ENCODE data around the gene BAIAP2L1. TPM values are rescaled to one million over a fixed set of nuclear protein-coding genes. Genes with fewer than 3 reads are reported as not detected.

Gene BAIAP2L1
- total and polyA plus RNA-seq, 9 of the 15 experiments (the other 6 are each of a cell fraction or from before 2014, with no cell fraction given), result 4.2 to 29.8 (median 15.5) TPM

GRCh38 chr7:98360221-98361130 is 40.4 kb downstream of the BAIAP2L1 start (continued):
- TF ChIP-seq ZBTB5 (IDR thresholded peaks at IDR 0.05) (no peak), HMGXB4 (CRISPR knock-in tag; IDR thresholded peaks at IDR 0.05) (no peak), HNRNPH1 (optimal IDR thresholded peaks at IDR 0.05; ENCODE audit: low read depth, low read length) (no peak), HNRNPL (IDR thresholded peaks at IDR 0.05; ENCODE audit: low read depth, low read length) (no peak), BDP1 (IDR thresholded peaks at IDR 0.05; ENCODE audit: insufficient read depth, insufficient read length) (no peak), XRCC5 (IDR thresholded peaks at IDR 0.05; ENCODE audit: low read depth, low read length) (no peak), CC2D1A (IDR thresholded peaks at IDR 0.05) (peak; percentile 82; the same call in 1 of the 2 replicates), EHMT2 (IDR thresholded peaks at IDR 0.05) (no peak; the same call in 1 of the 2 replicates), MTA3 (IDR thresholded peaks at IDR 0.05; ENCODE audit: borderline replicate concordance) (peak; percentile 60; the same call in 1 of the 2 replicates), SLC30A9 (CRISPR knock-in tag; IDR thresholded peaks at IDR 0.05) (no peak), FOXO4 (CRISPR knock-in tag; IDR thresholded peaks at IDR 0.05) (no peak), ZNF134 (CRISPR knock-in tag; conservative IDR thresholded peaks at IDR 0.05) (no peak), ELK3 (CRISPR knock-in tag; IDR thresholded peaks at IDR 0.05) (no peak), TRIM28 (IDR thresholded peaks at IDR 0.05) (peak; percentile 17; the same call in 1 of the 2 replicates), SNRNP70 (optimal IDR thresholded peaks at IDR 0.05; ENCODE audit: low read depth, low read length) (no peak), ZNF77 (CRISPR knock-in tag; IDR thresholded peaks at IDR 0.05) (no peak), FIP1L1 (IDR thresholded peaks at IDR 0.05; ENCODE audit: low read depth, low read length, poor library complexity, severe bottlenecking) (no peak), E2F1 (CRISPR knock-in tag; IDR thresholded peaks at IDR 0.05) (no peak), U2AF1 (optimal IDR thresholded peaks at IDR 0.05; ENCODE audit: low read depth, low read length) (no peak), ZNF644 (tag; IDR thresholded peaks at IDR 0.05; ENCODE audit: low read depth) (no peak)
